ENCODE results near the gene PPP2R2C.

DNA sequence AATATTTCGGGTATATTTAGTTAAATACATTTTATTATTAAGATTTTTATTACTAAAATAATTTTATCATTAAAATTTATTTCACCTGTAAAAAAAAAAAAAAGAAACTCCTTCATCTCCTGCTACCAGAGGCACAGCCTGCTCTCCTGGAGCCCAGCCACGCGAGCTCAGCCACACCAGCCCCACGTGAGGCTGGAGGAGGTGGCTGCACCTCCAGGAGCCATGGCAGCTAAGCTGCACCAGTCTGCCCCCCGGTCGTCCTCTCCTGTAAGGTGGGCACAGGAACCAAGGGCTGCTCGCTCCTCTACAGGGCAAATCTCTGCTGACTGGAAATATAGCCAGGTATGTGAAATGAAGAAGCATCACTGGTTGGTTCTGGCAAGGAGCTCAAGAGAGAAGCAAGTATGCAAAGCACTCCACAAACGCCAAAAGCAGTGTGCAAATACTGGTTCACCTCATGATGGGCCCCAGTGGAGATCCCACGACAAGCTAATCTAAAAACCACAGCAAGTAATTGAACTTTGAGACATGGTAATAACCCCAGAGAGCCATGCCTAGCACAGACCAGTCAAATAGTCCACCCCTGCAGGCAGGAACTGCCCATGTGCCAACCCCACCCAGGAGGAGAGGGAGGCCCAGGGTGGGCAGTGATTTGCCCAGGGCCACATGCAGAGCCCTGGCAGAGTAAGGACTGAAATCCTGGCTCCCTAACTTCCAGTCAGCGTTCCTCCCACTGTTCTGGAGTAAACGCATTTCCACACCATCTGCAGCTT lies 112.7 kb downstream of the PPP2R2C start:
- TF ChIP-seq EP300 (IDR thresholded peaks at IDR 0.05) = no peak
- TF ChIP-seq, protein P1, sequence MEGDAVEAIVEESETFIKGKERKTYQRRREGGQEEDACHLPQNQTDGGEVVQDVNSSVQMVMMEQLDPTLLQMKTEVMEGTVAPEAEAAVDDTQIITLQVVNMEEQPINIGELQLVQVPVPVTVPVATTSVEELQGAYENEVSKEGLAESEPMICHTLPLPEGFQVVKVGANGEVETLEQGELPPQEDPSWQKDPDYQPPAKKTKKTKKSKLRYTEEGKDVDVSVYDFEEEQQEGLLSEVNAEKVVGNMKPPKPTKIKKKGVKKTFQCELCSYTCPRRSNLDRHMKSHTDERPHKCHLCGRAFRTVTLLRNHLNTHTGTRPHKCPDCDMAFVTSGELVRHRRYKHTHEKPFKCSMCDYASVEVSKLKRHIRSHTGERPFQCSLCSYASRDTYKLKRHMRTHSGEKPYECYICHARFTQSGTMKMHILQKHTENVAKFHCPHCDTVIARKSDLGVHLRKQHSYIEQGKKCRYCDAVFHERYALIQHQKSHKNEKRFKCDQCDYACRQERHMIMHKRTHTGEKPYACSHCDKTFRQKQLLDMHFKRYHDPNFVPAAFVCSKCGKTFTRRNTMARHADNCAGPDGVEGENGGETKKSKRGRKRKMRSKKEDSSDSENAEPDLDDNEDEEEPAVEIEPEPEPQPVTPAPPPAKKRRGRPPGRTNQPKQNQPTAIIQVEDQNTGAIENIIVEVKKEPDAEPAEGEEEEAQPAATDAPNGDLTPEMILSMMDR (IDR thresholded peaks at IDR 0.05) = no peak
